Kidney (tissue), 14 donors: Measurements from ENCODE around the gene MAST3. TPM values are rescaled to one million over a fixed set of nuclear protein-coding genes. Genes with fewer than 3 reads are reported as not detected.

ENCODE experiments used
- DNase-seq, 5 donors: peaks; one replicate each; pipeline ENCODE4 v3.0.0-alpha.2; 2013 to 2020
- FAIRE-seq: peaks from 2 replicates; lab custom pipeline; 2012; peaks lifted over from hg19 to GRCh38; lab: Jason Lieb, UNC
- H3K27ac ChIP-seq, 2 donors: one replicate each; pipeline ENCODE4 v1.7.0; 2013; ENCODE audit warnings: low read depth in 2 of 2, low read length in 2 of 2, inconsistent platforms in 1 of 2
- H3K27me3 ChIP-seq: one replicate; pipeline ENCODE4 v1.7.1; 2013; ENCODE audit warnings: low read length, inconsistent platforms; ENCODE audit not compliant: control insufficient read depth, insufficient read depth
- H3K36me3 ChIP-seq, 3 donors: one replicate each; pipeline versions ENCODE4 v1.7.0 to v1.7.1; 2013; ENCODE audit warnings: low read length in 3 of 3, control low read depth in 1 of 3, inconsistent platforms in 1 of 3; ENCODE audit not compliant: insufficient read depth in 3 of 3, control insufficient read depth in 2 of 3
- H3K4me1 ChIP-seq, 3 donors: one replicate each; pipeline versions ENCODE4 v1.7.0 to v1.7.1; 2013; ENCODE audit warnings: low read length in 3 of 3, inconsistent platforms in 1 of 3, low read depth in 1 of 3; ENCODE audit not compliant: control insufficient read depth in 2 of 3, insufficient read depth in 2 of 3
- H3K4me3 ChIP-seq, 3 donors: one replicate each; pipeline versions ENCODE4 v1.7.0 to v1.8.1; 2013; ENCODE audit warnings: low read length in 3 of 3, control low read depth in 1 of 3, inconsistent platforms in 1 of 3
- H3K9ac ChIP-seq, 3 donors: one replicate each; pipeline versions ENCODE4 v1.7.0 to v1.7.1; 2013; ENCODE audit warnings: low read length in 3 of 3, control low read depth in 1 of 3, inconsistent platforms in 1 of 3
- H3K9me3 ChIP-seq, 3 donors: one replicate each; pipeline versions ENCODE4 v1.7.0 to v1.7.1; 2013; ENCODE audit warnings: low read length in 3 of 3, control low read depth in 1 of 3, inconsistent platforms in 1 of 3; ENCODE audit not compliant: control insufficient read depth in 2 of 3, insufficient read depth in 1 of 3
- intact Hi-C: fragments of 100-400 bp; cut with DNase I; formaldehyde crosslinking; loops from one replicate; pipeline ENCODE4 v1.11.1; 2022
- polyA plus RNA-seq: library from polyadenylated mRNA; stranded (reverse); fragments of 350-450 nt; fragmentation: Illumina TruSeq; extraction: RNeasy Lipid Tissue Mini Kit (QIAGEN cat#74804); gene quantifications from one replicate; pipeline ENCODE4 v1.2.3, GENCODE V29; 2014; ENCODE audit warnings: low read depth, low replicate concordance; ENCODE audit not compliant: insufficient read depth
- total RNA-seq: library from RNA; stranded (reverse); fragmentation: NEBNext Ultra II Directional; extraction: Animal tissue kit (Norgen Biotek cat#: 25700); gene quantifications from one replicate; pipeline ENCODE4 v1.2.1, GENCODE V29; 2021
- TF ChIP-seq, protein P1 (sequence below): IDR thresholded peaks from 3 replicates; pipeline ENCODE4 v1.5.1; 2012; ENCODE audit warnings: mild to moderate bottlenecking, moderate library complexity, borderline replicate concordance; ENCODE audit not compliant: insufficient read depth; ENCODE audit errors: extremely low read depth
- donor health status: control.
- donor health status: control.
- donor health status: control.
- donor health status: control.
- donor health status: control.
- donor health status: DM: yes; HTN: yes; CAD: no.
- donor health status: Normal renal cell carcinoma (clear cell type).

The MAST3 gene
- total and polyA plus RNA-seq, 2 donors from 2014 or later = 5.6 to 16.0 TPM

DNA sequence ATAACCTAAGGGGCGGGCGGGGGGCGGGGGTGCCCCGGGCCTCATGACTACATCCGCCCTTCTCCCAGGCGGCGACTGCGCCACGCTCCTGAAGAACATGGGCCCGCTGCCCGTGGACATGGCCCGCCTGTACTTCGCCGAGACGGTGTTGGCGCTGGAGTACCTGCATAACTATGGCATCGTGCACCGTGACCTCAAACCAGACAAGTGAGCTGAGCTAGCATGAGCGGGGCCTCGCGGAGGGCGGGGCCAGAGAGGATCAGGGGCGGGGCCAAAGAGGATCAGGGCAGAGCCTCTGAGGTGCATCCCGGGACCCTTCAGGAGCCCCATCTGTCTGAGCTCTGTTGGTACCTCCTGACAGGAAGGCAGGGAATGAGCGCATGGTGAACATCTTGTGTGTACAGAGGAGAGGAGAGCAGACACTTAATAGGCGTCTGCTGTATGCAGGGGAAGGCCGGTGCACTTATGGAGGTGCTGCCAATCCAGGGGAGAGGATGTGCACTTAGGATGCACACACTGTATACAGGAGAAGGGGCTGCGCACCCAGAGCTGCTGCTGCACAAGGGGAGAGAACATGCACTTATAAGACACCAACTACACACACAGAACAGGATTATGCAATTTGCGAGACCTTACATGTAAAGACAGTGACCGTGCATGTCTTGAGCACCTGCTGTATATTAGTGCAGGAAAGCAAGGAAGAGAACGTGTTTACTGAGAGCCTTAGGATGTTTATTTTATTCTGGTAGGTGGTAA lies 34.4 kb downstream of the MAST3 start:
- TF ChIP-seq, protein P1, sequence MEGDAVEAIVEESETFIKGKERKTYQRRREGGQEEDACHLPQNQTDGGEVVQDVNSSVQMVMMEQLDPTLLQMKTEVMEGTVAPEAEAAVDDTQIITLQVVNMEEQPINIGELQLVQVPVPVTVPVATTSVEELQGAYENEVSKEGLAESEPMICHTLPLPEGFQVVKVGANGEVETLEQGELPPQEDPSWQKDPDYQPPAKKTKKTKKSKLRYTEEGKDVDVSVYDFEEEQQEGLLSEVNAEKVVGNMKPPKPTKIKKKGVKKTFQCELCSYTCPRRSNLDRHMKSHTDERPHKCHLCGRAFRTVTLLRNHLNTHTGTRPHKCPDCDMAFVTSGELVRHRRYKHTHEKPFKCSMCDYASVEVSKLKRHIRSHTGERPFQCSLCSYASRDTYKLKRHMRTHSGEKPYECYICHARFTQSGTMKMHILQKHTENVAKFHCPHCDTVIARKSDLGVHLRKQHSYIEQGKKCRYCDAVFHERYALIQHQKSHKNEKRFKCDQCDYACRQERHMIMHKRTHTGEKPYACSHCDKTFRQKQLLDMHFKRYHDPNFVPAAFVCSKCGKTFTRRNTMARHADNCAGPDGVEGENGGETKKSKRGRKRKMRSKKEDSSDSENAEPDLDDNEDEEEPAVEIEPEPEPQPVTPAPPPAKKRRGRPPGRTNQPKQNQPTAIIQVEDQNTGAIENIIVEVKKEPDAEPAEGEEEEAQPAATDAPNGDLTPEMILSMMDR = no peak
- Histone ChIP-seq H3K4me3 (no peak overlapping the region), H3K9me3 (no peaks in the 10 kb centered on the region), H3K9ac (no peak overlapping the region), H3K4me1 (peaks cover 0 to 8% (median 4%) of the 10 kb centered on the region in 3 donors), H3K27ac (no peak overlapping the region), H3K27me3 (no peaks in the 10 kb centered on the region), H3K36me3 (peaks cover 2 to 42% (median 30%) of the 10 kb centered on the region in 3 donors)
- DNase-seq = no peak
- no peak for FAIRE-seq
- intact Hi-C loops = no loop called here

DNA sequence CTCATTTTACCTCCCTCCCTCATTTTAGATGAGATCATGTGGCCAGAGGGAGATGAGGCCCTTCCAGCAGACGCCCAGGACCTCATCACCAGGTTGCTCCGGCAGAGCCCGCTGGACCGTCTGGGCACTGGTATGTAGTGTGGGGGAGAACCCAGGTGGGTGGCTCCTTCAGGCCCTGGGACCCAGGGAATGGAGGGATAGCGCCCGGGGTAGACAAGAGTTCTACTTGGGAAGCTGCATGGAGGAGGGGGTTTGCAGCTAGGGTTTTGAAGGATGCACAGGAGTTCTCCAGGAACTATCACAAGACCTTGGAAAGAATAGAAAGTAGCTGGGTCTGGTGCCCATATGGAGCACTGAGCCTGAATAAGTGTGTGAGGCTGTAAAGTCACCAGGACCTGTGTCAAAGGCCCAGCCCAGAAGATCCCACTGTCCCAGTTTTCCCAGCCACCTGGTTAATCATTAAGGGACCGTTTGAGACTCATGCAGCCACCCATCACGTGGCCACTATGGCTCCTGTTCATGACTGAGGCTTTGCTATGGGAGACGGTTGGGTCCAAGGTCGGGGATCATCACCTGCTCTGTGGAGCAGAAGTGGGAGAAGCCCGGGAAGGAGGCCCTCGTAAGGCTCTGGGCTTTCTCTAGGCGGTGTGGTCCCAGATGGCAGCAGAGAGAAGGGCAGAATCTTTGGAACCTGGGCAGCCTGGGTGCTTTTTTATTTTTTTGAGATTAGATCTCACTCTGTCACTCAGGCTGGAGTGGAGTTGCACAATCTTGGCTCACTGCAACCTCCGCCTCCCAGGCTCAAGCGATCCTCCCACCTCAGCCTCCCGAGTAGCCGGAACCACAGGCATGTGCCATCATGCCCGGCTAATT lies 38.4 kb downstream of the MAST3 start:
- Histone ChIP-seq H3K4me3 (no peak overlapping the region), H3K9ac (no peak overlapping the region), H3K27me3 (no peaks in the 10 kb centered on the region), H3K36me3 (peaks cover 2 to 33% (median 11%) of the 10 kb centered on the region in 3 donors), H3K9me3 (no peaks in the 10 kb centered on the region), H3K4me1 (peaks cover 0 to 11% (median 4%) of the 10 kb centered on the region in 3 donors), H3K27ac (peak overlapping the region; percentile 47 to 57)
- TF ChIP-seq, protein P1 = no peak
- DNase-seq = peak in 3 of 5 donors; percentile 64 to 81 (median 64)
- intact Hi-C loops = no loop called here
- no peak for FAIRE-seq

DNA sequence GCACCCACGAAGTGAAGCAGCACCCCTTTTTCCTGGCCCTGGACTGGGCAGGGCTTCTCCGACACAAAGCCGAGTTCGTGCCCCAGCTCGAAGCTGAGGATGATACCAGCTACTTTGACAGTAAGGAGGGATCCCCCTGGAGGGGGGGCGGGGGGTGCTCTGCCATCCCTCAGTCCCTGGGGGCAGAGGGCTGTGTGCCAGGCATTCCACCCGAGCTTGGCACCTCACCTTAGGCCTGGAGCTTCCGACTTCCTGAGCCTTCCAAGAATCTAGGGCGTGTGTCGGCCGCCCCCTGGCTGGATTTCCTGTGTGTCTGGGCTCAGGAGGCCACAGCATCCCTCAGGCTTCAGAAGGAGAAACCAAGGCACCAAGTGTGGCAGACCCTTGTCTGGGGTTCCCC lies 39.7 kb downstream of the MAST3 start:
- peaks cover 0 to 11% (median 4%) of the 10 kb centered on the region in 3 donors for H3K4me1 ChIP-seq

More for the DNA sequence above, 39.7 kb downstream of the MAST3 start:
- TF ChIP-seq, protein P1 = no peak
- Histone ChIP-seq H3K27me3 (no peaks in the 10 kb centered on the region), H3K9ac (no peak overlapping the region), H3K4me3 (no peak overlapping the region), H3K9me3 (no peaks in the 10 kb centered on the region), H3K36me3 (peaks cover 2 to 30% (median 11%) of the 10 kb centered on the region in 3 donors), H3K27ac (no peak overlapping the region)
- DNase-seq (no peak), FAIRE-seq (no peak)
- intact Hi-C loops = no loop called here
